ENCODE data around the gene NRM. TPM values are rescaled to one million over a fixed set of nuclear protein-coding genes. Genes with fewer than 3 reads are reported as not detected.

The NRM gene
- total RNA-seq, 1 experiment from 2014 or later = 5.3 TPM

DNA sequence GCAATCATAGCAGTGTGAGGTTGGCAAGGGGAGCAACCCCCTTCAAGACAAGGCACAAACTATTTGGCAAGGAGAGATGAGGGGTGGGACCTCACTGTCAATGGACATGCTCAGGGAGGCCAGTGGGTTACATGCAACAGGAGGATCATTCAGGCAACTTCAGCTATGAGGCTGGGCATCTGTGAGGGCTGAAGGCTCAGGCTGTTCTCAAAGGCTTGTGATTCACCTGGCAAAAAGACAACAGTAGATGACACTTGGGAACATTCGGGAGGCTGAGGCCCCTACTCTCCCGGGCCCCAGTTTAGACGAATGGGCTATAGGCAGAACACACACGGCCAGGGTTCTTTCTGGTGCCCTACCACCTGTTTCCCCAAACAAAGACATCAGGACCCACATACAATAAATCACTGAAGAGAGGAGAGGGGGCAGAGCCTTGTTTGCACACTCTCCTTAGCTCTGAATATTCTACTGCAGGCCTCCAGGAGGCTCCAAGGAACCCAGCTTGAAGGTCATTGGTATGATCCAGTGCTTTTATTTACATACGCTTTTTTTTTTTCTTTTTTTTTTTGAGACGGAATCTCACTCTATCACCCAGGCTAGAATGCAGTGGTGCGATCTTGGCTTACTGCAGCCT is 37.3 kb upstream of the NRM start:
- no peaks in the 10 kb centered on the region for H3K27me3 Mint-ChIP-seq (ENCODE audit: insufficient read depth, unreplicated experiment)

DNA sequence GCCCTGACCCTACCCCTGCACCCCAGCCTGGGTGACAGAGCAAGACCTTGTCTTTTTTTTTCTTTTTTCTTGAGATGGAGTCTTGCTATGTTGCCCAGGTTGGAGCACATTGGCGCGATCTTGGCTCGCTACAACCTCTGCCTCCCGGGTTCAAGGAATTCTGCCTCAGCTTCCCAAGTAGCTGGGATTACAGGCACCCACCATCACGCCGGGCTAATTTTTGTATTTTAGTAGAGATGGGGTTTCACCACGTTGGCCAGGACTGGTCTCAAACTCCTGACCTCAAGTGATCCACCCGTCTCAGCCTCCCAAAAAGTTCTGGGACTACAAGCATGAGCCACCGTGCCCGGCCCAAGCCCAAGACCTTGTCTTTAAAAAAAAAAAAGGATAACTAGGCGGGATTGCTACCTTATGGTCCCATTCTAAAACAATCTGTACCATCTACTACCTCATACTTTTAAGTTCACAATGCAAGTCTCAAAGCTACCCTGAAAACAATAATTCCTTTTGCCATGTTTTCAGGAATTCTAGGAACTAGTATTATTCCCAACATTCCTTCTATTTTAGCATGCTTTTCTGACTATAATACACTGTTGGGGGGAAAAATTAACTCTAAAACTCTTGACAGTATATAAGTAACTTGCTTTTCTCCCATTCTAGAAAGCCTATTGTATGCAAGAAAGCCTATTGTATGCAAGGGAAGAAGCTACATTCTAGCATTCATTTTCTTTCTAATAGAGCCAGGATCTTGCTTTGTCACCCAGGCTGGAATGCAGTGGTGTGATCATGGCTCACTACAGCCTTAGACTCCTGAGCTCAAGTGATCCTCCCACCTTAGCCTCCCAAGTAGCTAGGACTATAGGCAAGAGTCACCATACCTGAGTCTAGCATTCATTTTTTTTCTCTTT is 36.0 kb upstream of the NRM start:
- ChIA-PET POLR2A (interaction anchor here (0.6 to 13.6 kb wide), 11 partner anchors 11 to 184 kb away, joined by 3 to 477 read pairs (median 3); partner anchors contain the start of genes DHX16, FLOT1, MRPS18B and NRM), CTCF (interaction anchor here (0.6 to 20.7 kb wide), 8 partner anchors 10 to 363 kb away, joined by 3 to 537 read pairs (median 3); partner anchors contain the start of gene DHX16)
- H3K4me1 Mint-ChIP-seq (ENCODE audit: insufficient read depth, unreplicated experiment) = peaks cover 39% of the 10 kb centered on the region
- no peak overlapping the region for H3K27ac Mint-ChIP-seq (ENCODE audit: low read depth, unreplicated experiment)
- BruUV-seq (replicated peaks) = no TSS peak
- H3K9me3 Mint-ChIP-seq (ENCODE audit: unreplicated experiment) = no peaks in the 10 kb centered on the region
- TF ChIP-seq, protein P1, sequence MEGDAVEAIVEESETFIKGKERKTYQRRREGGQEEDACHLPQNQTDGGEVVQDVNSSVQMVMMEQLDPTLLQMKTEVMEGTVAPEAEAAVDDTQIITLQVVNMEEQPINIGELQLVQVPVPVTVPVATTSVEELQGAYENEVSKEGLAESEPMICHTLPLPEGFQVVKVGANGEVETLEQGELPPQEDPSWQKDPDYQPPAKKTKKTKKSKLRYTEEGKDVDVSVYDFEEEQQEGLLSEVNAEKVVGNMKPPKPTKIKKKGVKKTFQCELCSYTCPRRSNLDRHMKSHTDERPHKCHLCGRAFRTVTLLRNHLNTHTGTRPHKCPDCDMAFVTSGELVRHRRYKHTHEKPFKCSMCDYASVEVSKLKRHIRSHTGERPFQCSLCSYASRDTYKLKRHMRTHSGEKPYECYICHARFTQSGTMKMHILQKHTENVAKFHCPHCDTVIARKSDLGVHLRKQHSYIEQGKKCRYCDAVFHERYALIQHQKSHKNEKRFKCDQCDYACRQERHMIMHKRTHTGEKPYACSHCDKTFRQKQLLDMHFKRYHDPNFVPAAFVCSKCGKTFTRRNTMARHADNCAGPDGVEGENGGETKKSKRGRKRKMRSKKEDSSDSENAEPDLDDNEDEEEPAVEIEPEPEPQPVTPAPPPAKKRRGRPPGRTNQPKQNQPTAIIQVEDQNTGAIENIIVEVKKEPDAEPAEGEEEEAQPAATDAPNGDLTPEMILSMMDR (IDR thresholded peaks at IDR 0.05; ENCODE audit: unreplicated experiment) = no peak
- no peak for DNase-seq (ENCODE audit: unreplicated experiment)
- peaks cover 69% of the 10 kb centered on the region for H3K36me3 Mint-ChIP-seq (ENCODE audit: insufficient read depth, unreplicated experiment)
- no peak overlapping the region for H3K4me3 Mint-ChIP-seq (ENCODE audit: unreplicated experiment)
- intact Hi-C loops (cut with micrococcal nuclease) = no loop called here
- no peaks in the 10 kb centered on the region for H3K27me3 Mint-ChIP-seq (ENCODE audit: insufficient read depth, unreplicated experiment)

More for the DNA sequence above, 37.3 kb upstream of the NRM start:
- H3K4me3 Mint-ChIP-seq (ENCODE audit: unreplicated experiment) = no peak overlapping the region
- ChIA-PET CTCF (interaction anchor here (0.6 to 20.7 kb wide), 9 partner anchors 12 to 359 kb away, joined by 3 to 537 read pairs (median 4); partner anchors contain the start of gene DHX16), POLR2A (interaction anchor here (0.6 to 13.6 kb wide), 6 partner anchors 10 to 157 kb away, joined by 3 to 251 read pairs (median 18); partner anchors contain the start of genes ABCF1 and DHX16)
- no peak overlapping the region for H3K27ac Mint-ChIP-seq (ENCODE audit: low read depth, unreplicated experiment)
- TF ChIP-seq, protein P1 (IDR thresholded peaks at IDR 0.05; ENCODE audit: unreplicated experiment) = no peak
- no TSS peak for BruUV-seq (replicated peaks)
- DNase-seq (ENCODE audit: unreplicated experiment) = no peak
- intact Hi-C loops (cut with micrococcal nuclease) = no loop called here
- H3K36me3 Mint-ChIP-seq (ENCODE audit: insufficient read depth, unreplicated experiment) = peaks cover 68% of the 10 kb centered on the region
- H3K9me3 Mint-ChIP-seq (ENCODE audit: unreplicated experiment) = no peaks in the 10 kb centered on the region
- H3K4me1 Mint-ChIP-seq (ENCODE audit: insufficient read depth, unreplicated experiment) = peaks cover 29% of the 10 kb centered on the region

DNA sequence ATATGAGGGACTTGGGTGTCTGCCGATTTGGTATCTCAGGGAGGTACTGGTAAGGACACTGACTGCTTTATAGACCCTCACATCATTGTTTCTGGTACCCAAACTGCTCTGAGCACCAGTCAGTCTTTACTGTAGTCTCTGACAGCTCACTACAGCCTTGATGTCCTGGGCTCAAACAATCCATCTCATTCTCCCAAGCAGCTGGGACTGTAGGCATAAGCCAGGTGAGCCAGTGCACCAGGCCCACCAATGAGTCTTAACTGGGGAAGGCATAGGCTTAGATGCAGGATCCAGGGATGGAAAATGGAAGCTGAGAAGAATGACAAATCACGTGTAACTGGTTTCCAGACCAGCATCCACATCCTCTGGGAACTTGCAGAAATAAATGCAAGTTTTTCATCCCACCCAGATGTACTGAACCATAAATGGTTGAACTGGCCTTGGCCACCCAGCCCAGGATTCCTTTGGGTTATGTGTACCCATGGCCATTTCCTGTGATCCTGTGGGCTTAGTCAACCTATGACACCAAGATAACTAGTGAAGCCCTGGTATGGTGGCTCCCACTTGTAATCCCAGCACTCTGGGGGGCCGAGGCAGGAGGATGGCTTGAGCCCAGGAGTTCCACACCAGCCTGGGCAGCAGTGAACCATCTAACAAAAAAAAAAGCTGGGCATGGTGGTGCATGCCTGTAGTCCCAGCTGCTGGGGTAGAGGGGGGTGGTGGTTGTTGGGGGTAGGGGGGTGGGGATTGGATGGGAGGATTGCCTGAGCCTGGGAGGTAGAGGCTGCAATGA is 35.1 kb upstream of the NRM start:
- peaks cover 71% of the 10 kb centered on the region for H3K36me3 Mint-ChIP-seq (ENCODE audit: insufficient read depth, unreplicated experiment)
- TF ChIP-seq, protein P1 (IDR thresholded peaks at IDR 0.05; ENCODE audit: unreplicated experiment) = no peak
- BruUV-seq (replicated peaks) = no TSS peak

More for the DNA sequence above, 35.1 kb upstream of the NRM start:
- ChIA-PET CTCF (interaction anchor here (0.6 to 20.7 kb wide), 4 partner anchors 11 to 364 kb away, joined by 3 to 537 read pairs (median 3); partner anchors contain the start of gene DHX16), POLR2A (interaction anchor here (0.9 to 13.6 kb wide), 9 partner anchors 12 to 150 kb away, joined by 3 to 477 read pairs (median 18); partner anchors contain the start of genes DHX16, FLOT1, MRPS18B and NRM)
- no peaks in the 10 kb centered on the region for H3K9me3 Mint-ChIP-seq (ENCODE audit: unreplicated experiment)
- H3K4me3 Mint-ChIP-seq (ENCODE audit: unreplicated experiment) = no peak overlapping the region
- H3K27ac Mint-ChIP-seq (ENCODE audit: low read depth, unreplicated experiment) = no peak overlapping the region
- DNase-seq (ENCODE audit: unreplicated experiment) = no peak
- intact Hi-C loops (cut with micrococcal nuclease) = no loop called here
- H3K4me1 Mint-ChIP-seq (ENCODE audit: insufficient read depth, unreplicated experiment) = peaks cover 35% of the 10 kb centered on the region
- H3K27me3 Mint-ChIP-seq (ENCODE audit: insufficient read depth, unreplicated experiment) = no peaks in the 10 kb centered on the region

Data from MCF 10A (cell line).